Measurements from ENCODE around the gene ZNF536.

Gene ZNF536

DNA sequence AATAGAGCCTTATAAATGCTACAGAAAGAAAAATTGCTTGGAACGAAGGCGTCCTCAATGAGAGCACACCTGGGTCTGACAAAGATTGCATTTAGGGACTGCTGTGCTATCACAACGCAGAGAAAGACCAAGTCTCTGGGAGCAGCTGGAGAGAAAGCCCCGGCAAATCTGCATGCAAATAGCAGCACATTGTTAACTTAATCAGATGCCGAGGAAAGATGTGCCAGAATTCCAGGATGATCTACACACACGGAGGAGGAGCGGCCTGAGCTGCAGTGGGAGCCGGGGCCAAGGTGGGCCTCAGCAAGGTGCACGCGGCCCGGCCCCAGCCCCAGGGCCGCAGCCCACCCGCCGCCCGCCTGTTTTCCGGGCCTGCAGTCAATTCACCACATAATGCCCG is 1.4 kb downstream of the ZNF536 start:
- Histone ChIP-seq H3K27me3 (replicated peaks; ENCODE audit: insufficient read depth, low read length) (peaks cover 53% of the 10 kb centered on the region), H3F3A (ENCODE audit: insufficient read depth, low read length) (no peaks in the 10 kb centered on the region), H3K4me3 (ENCODE audit: low read length) (no peak overlapping the region), H3K9ac (ENCODE audit: low read length) (no peak overlapping the region), H3K9me2 (replicated peaks; ENCODE audit: insufficient read depth, low read length) (no peaks in the 10 kb centered on the region), H3K4me2 (ENCODE audit: low read depth, low read length) (no peak overlapping the region), H3K79me2 (ENCODE audit: low read length) (no peaks in the 10 kb centered on the region), H3K27ac (ENCODE audit: low read length) (no peak overlapping the region), H3K36me3 (replicated peaks; ENCODE audit: insufficient read depth, low read length) (no peaks in the 10 kb centered on the region), H2AFZ (ENCODE audit: low read length) (no peak overlapping the region), H4K20me1 (ENCODE audit: insufficient read depth, low read length) (no peaks in the 10 kb centered on the region), H3K9me3 (replicated peaks; ENCODE audit: insufficient read depth, low read length) (no peaks in the 10 kb centered on the region), H3K4me1 (ENCODE audit: low read length) (no peaks in the 10 kb centered on the region)
- no peak for DNase-seq
- no peak for TF ChIP-seq EZH2phosphoT487 (IDR thresholded peaks at IDR 0.05; ENCODE audit: low read length)
- TF ChIP-seq, protein P1, sequence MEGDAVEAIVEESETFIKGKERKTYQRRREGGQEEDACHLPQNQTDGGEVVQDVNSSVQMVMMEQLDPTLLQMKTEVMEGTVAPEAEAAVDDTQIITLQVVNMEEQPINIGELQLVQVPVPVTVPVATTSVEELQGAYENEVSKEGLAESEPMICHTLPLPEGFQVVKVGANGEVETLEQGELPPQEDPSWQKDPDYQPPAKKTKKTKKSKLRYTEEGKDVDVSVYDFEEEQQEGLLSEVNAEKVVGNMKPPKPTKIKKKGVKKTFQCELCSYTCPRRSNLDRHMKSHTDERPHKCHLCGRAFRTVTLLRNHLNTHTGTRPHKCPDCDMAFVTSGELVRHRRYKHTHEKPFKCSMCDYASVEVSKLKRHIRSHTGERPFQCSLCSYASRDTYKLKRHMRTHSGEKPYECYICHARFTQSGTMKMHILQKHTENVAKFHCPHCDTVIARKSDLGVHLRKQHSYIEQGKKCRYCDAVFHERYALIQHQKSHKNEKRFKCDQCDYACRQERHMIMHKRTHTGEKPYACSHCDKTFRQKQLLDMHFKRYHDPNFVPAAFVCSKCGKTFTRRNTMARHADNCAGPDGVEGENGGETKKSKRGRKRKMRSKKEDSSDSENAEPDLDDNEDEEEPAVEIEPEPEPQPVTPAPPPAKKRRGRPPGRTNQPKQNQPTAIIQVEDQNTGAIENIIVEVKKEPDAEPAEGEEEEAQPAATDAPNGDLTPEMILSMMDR (IDR thresholded peaks at IDR 0.05; ENCODE audit: low read length): no peak
- TF ChIP-seq EZH2 (optimal IDR thresholded peaks at IDR 0.05; ENCODE audit: low read depth, low read length): no peak

- Histone ChIP-seq H2AFZ (ENCODE audit: low read length) (no peak overlapping the region), H3K27me3 (replicated peaks; ENCODE audit: insufficient read depth, low read length) (peaks cover 44% of the 10 kb centered on the region), H3K4me2 (ENCODE audit: low read depth, low read length) (no peak overlapping the region)
Measured at GRCh38 chr19:30374539-30374864, 2.3 kb downstream of the ZNF536 start.

GRCh38 chr19:30374865-30375552 is 2.8 kb downstream of the ZNF536 start:
- DNase-seq: no peak
- Histone ChIP-seq H3K4me1 (ENCODE audit: low read length) (no peaks in the 10 kb centered on the region), H3K4me2 (ENCODE audit: low read depth, low read length) (no peak overlapping the region), H3K9ac (ENCODE audit: low read length) (no peak overlapping the region), H3K9me2 (replicated peaks; ENCODE audit: insufficient read depth, low read length) (no peaks in the 10 kb centered on the region), H3K27me3 (replicated peaks; ENCODE audit: insufficient read depth, low read length) (peaks cover 39% of the 10 kb centered on the region), H3K27ac (ENCODE audit: low read length) (no peak overlapping the region), H3F3A (ENCODE audit: insufficient read depth, low read length) (no peaks in the 10 kb centered on the region), H3K9me3 (replicated peaks; ENCODE audit: insufficient read depth, low read length) (no peaks in the 10 kb centered on the region), H3K79me2 (ENCODE audit: low read length) (no peaks in the 10 kb centered on the region), H4K20me1 (ENCODE audit: insufficient read depth, low read length) (no peaks in the 10 kb centered on the region), H3K4me3 (ENCODE audit: low read length) (no peak overlapping the region), H2AFZ (ENCODE audit: low read length) (no peak overlapping the region), H3K36me3 (replicated peaks; ENCODE audit: insufficient read depth, low read length) (no peaks in the 10 kb centered on the region)
- TF ChIP-seq EZH2 (optimal IDR thresholded peaks at IDR 0.05; ENCODE audit: low read depth, low read length): no peak
- TF ChIP-seq, protein P1 (IDR thresholded peaks at IDR 0.05; ENCODE audit: low read length): no peak
- TF ChIP-seq EZH2phosphoT487 (IDR thresholded peaks at IDR 0.05; ENCODE audit: low read length): no peak

More at GRCh38 chr19:30374539-30374864, 2.3 kb downstream of the ZNF536 start:
- TF ChIP-seq EZH2phosphoT487 (IDR thresholded peaks at IDR 0.05; ENCODE audit: low read length) (no peak), EZH2 (optimal IDR thresholded peaks at IDR 0.05; ENCODE audit: low read depth, low read length) (no peak)
- TF ChIP-seq, protein P1 (IDR thresholded peaks at IDR 0.05; ENCODE audit: low read length): no peak
- Histone ChIP-seq H3K27ac (ENCODE audit: low read length) (no peak overlapping the region), H3K4me1 (ENCODE audit: low read length) (no peaks in the 10 kb centered on the region), H3K79me2 (ENCODE audit: low read length) (no peaks in the 10 kb centered on the region), H3K36me3 (replicated peaks; ENCODE audit: insufficient read depth, low read length) (no peaks in the 10 kb centered on the region), H3K4me3 (ENCODE audit: low read length) (no peak overlapping the region), H3K9me3 (replicated peaks; ENCODE audit: insufficient read depth, low read length) (no peaks in the 10 kb centered on the region), H3K9ac (ENCODE audit: low read length) (no peak overlapping the region), H4K20me1 (ENCODE audit: insufficient read depth, low read length) (no peaks in the 10 kb centered on the region), H3K9me2 (replicated peaks; ENCODE audit: insufficient read depth, low read length) (no peaks in the 10 kb centered on the region), H3F3A (ENCODE audit: insufficient read depth, low read length) (no peaks in the 10 kb centered on the region)
- no peak for DNase-seq
